ENCODE data around the gene ZSCAN32.
A peak's percentile ranks its signal among the peaks of the same experiment; 100 is the strongest.

ZSCAN32 gene

DNA sequence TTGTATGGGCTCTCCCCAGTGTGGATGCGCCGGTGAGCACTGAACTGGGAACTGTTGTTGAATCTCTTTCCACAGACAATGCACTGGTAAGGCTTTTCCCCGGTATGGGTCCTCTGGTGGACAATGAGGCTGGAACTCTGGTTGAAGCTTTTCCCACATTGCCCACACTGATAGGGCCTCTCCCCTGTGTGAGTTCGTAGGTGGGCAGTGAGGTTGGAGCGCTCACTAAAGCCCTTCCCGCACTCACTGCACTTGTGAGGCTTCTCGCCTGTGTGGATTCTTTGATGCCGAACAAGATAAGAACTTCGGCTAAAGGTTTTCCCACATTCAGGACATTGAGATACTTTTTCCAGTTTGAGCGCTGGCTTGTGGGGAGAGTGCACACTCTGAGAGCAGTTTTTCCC is 17.8 kb downstream of the ZSCAN32 start:
- H3K4me3 ChIP-seq (ENCODE audit: low read depth, low read length), result no peak overlapping the region
- TF ChIP-seq, protein P1, sequence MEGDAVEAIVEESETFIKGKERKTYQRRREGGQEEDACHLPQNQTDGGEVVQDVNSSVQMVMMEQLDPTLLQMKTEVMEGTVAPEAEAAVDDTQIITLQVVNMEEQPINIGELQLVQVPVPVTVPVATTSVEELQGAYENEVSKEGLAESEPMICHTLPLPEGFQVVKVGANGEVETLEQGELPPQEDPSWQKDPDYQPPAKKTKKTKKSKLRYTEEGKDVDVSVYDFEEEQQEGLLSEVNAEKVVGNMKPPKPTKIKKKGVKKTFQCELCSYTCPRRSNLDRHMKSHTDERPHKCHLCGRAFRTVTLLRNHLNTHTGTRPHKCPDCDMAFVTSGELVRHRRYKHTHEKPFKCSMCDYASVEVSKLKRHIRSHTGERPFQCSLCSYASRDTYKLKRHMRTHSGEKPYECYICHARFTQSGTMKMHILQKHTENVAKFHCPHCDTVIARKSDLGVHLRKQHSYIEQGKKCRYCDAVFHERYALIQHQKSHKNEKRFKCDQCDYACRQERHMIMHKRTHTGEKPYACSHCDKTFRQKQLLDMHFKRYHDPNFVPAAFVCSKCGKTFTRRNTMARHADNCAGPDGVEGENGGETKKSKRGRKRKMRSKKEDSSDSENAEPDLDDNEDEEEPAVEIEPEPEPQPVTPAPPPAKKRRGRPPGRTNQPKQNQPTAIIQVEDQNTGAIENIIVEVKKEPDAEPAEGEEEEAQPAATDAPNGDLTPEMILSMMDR (IDR thresholded peaks at IDR 0.05; ENCODE audit: control insufficient read depth, extremely low read depth, insufficient read depth), result no peak
- no peak for DNase-seq (ENCODE audit: low read depth)

DNA sequence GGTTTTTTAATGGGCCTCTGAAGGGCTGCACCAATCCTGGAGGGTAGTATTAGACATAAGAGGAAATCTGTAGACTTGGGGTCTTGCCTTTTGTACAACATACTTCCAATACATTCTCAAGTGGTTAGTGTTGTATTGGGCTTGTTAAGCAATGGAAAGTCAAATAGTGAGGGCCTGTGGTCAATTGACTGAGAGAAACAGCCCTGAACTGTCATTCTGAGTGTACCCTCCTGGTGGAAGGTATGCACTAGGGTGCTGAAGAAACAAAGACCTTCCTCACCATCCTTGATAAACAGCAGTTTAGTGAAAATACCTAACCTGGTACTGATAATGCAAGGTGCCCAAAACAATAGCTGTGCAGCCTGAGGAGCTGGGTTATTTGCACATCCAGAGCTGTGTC is 22.9 kb downstream of the ZSCAN32 start:
- no peak overlapping the region for H3K4me3 ChIP-seq (ENCODE audit: low read depth, low read length)
- TF ChIP-seq, protein P1 (IDR thresholded peaks at IDR 0.05; ENCODE audit: control insufficient read depth, extremely low read depth, insufficient read depth), result no peak
- no peak for DNase-seq (ENCODE audit: low read depth)

DNA sequence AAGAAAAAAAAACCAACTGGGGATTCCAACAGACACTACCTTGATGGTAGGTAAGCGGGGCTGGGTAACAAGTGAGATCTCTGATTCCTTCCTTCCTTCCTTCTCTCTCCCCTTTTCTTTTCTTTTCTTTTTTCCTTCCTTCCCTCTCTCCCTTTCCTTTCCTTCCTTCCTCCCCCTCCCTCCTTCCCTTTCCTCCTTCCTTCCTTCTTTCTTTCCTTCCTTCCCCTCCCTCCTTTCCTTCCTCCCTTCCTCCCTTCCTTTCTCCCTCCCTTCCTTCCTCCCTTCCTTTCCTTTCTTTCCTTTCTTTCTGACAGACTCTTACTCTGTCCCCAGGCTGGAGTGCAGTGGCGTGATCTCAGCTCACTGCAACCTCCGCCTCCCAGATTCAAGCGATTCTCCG is 25.1 kb downstream of the ZSCAN32 start:
- TF ChIP-seq, protein P1 (IDR thresholded peaks at IDR 0.05; ENCODE audit: control insufficient read depth, extremely low read depth, insufficient read depth), result no peak
- DNase-seq (ENCODE audit: low read depth), result no peak
- no peak overlapping the region for H3K4me3 ChIP-seq (ENCODE audit: low read depth, low read length)

DNA sequence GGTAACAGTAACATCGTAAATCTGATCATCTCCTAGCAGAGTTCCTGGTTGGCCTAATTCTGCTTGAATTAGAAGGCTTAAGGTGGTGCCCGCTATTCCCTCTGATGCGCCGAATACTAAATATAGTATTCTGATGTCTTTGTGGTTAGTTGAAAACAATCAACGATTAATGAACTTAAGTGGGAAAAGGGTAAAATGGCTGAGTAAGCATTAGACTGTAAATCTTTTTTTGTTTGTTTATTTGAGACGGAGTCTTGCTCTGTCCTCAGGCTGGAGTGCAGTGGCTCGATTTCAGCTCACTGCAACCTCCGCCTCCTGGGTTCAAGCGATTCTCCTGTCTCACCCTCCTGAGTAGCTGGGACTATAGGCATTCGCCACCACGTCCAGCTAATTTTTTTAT is 31.7 kb downstream of the ZSCAN32 start:
- TF ChIP-seq, protein P1 (IDR thresholded peaks at IDR 0.05; ENCODE audit: control insufficient read depth, extremely low read depth, insufficient read depth), result no peak
- DNase-seq (ENCODE audit: low read depth), result no peak
- H3K4me3 ChIP-seq (ENCODE audit: low read depth, low read length), result no peak overlapping the region

DNA sequence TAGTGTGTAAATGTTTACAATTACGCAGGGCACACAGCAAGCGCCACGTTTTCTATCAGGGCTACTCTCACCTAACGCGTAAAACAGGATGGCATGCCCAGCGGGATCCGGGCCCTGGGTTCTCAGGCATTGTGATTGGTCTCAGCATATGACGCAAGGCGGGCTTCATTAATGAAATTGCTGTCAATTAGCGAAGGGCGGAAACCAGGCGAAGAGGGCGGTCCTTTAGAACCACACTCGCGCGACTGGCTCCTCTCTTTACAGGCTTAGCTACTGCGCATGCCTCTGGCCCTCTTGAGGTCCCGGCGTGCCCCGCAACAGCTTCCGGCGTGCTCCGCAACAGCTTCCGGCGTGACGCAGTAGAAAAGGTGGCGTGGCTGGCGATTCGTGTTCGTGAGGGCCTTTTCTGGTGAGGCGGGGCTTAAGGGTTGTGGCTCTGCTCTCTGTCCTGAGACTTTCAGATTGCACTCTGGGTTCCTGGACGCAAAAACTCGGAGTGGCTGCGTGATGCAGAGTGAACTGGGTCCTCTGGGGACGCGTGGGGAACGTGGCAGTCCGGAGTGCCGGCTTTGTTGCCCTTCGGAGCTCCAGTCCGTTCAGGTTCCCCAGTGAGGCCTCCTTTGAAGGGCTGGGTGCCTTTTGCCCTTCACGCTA is 35.9 kb downstream of the ZSCAN32 start:
- DNase-seq (ENCODE audit: low read depth), result no peak
- TF ChIP-seq, protein P1 (IDR thresholded peaks at IDR 0.05; ENCODE audit: control insufficient read depth, extremely low read depth, insufficient read depth), result no peak
- H3K4me3 ChIP-seq (ENCODE audit: low read depth, low read length), result peak overlapping the region; percentile 16

DNA sequence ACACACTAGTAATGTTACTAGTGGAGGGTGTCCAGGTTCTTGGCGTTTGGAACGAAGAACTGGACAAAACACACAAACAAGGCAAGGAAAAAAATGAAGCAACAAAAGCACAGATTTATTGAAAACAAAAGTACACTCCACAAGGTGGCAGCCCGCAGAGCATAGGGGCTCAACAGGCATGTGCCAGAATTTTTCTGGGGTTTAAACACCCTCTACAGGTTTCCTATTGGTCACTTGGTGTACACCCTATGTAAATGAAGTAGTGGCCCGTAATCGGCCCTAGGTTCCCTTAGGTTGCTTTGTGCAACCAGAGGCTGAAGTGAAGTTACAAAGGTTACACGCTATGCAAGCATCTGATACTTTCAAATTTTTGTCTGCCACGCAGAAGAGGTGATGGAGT is 37.0 kb downstream of the ZSCAN32 start:
- no peak for DNase-seq (ENCODE audit: low read depth)
- H3K4me3 ChIP-seq (ENCODE audit: low read depth, low read length), result no peak overlapping the region
- TF ChIP-seq, protein P1 (IDR thresholded peaks at IDR 0.05; ENCODE audit: control insufficient read depth, extremely low read depth, insufficient read depth), result no peak

DNA sequence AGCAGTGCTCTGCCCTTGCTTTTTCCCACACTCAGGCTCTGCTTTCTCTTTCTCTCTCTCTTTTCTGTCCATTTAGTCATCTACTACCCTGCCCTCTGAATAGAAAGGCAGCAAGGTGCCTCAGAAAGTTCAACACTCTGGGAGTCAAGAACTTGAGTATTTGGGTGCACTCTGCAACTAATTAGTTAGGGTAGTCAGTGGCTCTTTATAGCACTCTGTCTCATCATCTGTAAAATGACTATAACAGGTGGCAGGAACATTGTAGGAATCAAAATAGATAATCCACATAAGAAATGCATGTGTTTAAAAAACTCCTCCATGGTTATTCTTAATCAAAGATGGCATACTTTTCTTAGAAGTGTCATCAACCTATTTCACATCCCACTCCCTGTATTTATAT is 37.9 kb downstream of the ZSCAN32 start:
- no peak overlapping the region for H3K4me3 ChIP-seq (ENCODE audit: low read depth, low read length)
- TF ChIP-seq, protein P1 (IDR thresholded peaks at IDR 0.05; ENCODE audit: control insufficient read depth, extremely low read depth, insufficient read depth), result no peak
- no peak for DNase-seq (ENCODE audit: low read depth)
